ENCODE data around the gene ZSCAN32.

ZSCAN32 gene
- 36.4 to 37.2 reads per million in 2 donors for total RNA-seq

DNA sequence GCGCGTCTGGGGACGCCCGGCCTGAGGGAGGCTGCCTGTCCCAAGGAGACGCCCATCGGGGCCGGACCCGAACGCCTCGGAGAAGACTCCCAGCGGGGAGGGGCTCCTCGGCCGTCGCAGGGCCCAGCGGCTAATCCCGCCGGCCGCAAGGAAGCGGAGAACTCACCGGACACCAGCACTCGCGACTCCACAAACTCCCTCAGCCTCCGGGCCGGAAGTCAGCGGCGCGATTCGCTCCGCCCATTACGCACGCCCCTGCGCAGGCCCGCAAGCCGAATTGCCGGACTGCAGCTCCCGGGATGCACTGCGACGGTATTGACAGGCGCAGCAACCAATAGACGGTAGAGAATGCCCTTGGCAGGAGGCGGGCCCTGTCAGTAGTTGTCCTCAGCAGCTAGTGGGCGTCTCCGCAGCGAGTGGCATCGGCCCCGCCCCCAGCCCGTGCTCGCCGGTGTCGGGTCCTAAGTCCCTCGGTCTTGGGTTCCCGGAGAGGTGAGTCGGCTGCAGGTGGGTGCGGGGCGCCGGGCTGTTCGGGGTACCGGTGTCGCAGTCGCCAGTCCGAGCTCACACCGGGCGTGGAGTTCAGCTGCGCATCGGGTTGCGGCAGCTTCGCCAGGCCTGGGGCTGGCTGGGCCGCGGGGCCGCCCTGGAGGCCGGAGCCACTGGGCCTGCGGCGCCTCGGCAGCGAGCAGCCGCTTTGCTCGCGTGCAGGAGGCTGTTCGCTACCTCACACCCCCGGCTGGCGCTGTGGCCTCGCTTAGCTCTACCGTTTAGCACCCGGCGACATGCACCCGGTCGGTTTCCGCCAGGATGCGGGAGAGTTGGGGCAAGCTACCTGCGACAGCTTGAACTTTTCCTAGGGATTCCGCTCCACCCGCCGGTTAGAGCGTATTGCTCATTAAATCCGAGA lies at the start of gene ZSCAN32, which contains the start of gene ZNF174:
Gene ZSCAN32, minus strand, starts transcription at position 226 of the 910 bp plus-strand sequence. CDS start 3,447 bp downstream, outside the sequence.
Gene ZNF174, plus strand, starts transcription at position 437 of the 910 bp plus-strand sequence. CDS start 790 bp downstream, outside the sequence.
- DNase-seq, result peak; percentile 92

DNA sequence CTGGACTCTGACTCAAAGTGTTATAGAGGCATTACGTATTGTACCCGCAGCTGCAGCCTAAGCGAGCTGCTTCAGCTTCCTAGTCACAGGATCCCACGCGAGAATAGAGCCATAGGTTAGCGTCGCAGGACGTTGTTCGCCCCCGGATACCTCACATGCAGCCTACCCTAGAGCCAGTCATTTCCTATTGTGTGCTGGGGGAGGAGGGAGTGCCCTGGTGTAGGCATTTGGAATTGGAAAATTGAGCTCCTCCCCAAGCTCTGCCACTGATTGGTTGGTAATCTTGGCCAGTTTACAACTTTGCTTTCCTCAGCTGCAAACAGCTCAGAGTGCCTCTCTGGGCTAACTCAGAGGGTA lies 43.2 kb upstream of the ZSCAN32 start:
- DNase-seq, result no peak

DNA sequence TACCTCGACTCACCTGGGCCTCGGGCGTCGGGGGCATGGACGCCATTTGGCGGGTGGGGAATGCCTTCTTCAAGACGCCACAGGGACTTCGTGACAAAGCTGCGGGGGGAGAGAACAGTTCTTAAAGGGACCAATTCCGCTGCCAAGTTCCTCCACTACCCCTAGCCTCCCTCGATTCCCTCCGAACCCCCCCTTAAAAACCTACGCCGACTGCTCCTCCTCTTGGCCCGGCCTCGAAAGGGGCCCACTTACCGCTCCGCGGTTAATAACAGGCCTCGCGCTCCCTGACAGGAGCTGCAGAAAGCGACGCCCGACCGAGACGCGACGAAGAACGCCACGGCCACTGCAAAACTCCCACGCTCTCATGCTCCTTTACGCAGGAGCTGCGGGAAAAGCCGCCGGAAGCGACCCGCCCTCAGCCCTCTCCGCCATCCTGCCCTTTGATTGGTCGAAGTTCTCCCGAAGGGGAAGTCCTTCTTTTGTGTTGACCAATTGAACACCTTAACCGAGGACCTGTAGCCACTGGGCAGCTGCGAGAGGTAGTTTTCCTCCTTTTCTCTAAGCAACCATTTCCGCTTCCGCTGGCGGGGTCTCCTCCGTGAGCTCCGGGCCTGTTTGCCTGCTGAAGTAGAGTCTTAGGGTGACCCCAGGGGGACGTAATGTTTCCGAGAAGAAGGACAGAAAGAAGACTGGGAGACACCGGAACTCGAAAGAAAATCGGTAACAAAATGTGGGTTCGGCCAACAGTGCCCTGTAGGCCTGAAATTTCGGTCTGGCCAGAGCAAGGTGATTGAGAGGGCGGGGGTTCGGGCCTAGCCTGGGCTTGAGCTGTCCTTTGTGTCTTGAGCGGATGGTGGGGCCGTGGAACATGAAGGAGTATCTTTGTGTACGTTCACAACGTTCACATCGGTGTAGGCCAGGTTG lies 42.6 kb upstream of the ZSCAN32 start, which contains the start of the genes NAA60 and ZNF597:
Gene NAA60, plus strand, starts transcription at position 573 of the 924 bp plus-strand sequence. CDS start 32,548 bp downstream, outside the sequence.
Gene ZNF597, minus strand, starts transcription at position 397 of the 924 bp plus-strand sequence. Its CDS starts 351 bp downstream, at position 46.
- peak; percentile 65 for DNase-seq

DNA sequence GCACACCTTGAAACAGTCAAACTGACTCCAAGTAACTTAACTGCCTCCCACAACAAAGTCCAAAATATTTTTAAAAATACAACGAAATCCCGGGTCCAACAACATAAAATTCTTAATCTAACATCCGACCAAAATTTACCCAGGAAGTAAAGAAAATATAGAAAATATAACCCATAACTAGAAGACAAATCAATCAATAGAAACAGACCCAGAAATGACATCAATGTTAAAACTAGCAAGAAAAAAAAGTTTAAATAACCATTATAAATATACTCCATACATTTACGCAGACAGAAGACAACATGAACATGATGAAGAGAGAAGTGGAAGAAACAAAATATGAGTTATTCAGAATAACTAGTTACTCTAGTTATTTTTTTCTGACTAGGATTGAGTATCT lies 38.8 kb upstream of the ZSCAN32 start:
- no peak for DNase-seq

DNA sequence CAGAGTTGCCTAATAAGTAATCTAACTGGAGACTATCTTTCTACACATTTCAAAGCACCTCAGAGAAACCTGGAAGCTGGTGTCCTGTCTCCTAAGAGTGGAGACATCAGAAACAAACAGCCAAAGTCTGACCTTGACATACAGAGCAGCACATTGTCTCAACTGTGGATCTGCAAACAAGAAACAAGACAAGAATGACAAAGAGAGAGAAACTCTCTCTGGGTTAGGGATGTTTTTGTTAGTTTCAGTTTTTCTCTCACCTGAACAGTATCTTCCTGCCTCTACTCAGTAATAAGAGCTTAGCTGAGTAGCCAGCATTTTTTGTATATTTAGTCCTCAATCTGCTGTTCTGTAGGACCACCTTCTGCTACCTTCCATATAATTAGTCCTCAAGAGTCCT lies 33.6 kb upstream of the ZSCAN32 start:
- DNase-seq, result no peak

DNA sequence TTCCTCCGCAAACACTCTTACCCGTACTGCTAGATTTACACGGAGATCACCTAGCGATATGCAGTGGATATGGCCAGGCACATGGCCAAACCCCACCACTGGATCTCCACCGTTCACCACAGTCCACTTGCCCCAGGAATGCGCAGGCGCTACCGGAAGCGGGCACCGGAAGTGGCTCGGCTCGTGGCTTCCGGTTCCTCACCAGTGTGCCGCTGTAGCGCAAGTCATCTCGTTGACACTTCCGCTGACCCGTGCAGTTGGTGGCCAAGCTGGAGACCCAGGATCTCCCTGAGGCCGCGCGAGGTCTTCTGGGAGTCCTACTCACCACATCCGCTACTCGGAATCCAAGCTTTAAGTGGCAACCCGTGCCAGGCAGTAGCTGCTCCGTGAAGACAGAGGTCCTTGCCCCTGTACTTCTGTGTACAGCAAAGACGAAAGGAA lies 31.0 kb upstream of the ZSCAN32 start:
- DNase-seq, result no peak

DNA sequence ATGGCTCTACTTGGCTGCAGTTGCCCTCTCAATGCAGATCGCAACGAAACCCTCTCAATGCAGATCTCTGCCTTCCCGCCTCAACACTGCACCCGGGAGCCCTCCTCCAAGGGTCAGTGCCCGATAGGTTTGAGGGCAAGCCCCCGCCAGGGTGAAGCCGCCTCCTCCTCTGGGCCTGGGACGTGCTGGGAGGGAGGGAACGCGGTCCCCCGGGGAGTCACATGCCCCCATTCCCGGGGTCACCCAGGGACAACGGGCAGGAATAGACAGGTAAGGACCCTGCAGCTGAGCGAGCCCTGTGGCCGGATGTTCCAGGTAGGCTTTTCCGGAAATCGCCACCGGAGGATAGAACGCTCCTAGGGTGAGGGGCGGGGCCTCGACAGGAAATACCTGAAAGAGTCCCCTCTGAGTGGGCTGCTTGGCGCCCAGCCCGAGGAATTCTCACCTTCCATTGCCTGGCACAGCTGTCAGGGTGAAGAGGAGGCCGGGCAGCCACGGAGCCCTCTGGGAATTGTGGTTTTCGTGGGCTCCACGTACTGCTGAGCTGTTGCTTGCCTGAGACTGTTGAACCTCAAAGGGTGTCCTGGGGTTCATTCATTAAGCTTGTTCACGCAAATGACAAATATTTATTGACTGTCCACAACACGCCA lies 13.1 kb upstream of the ZSCAN32 start:
- DNase-seq, result no peak

DNA sequence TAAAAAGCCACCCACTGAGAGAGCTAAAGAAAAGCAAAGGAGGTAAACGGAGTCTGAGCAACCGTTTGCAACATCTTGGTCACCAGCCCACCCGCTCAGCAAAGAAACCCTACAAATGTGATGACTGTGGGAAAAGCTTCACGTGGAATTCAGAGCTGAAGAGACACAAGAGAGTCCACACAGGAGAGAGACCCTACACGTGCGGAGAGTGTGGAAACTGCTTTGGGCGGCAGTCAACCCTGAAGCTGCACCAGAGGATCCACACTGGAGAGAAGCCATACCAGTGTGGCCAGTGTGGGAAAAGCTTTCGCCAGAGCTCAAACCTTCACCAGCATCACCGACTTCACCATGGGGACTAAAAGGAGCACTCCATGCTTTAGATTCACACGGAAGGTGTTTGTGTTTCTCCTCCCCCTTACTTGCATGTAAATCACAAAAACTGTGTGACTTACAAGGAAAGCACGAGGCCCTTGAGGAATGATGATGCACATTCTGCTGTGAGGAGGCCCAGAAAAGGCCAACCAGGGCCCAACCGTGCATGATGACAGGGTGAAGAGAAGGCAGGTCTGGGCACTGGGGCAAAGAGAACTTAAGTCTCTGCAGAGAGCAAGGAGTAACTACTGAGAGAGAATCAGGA lies 7.9 kb upstream of the ZSCAN32 start:
- DNase-seq, result no peak

DNA sequence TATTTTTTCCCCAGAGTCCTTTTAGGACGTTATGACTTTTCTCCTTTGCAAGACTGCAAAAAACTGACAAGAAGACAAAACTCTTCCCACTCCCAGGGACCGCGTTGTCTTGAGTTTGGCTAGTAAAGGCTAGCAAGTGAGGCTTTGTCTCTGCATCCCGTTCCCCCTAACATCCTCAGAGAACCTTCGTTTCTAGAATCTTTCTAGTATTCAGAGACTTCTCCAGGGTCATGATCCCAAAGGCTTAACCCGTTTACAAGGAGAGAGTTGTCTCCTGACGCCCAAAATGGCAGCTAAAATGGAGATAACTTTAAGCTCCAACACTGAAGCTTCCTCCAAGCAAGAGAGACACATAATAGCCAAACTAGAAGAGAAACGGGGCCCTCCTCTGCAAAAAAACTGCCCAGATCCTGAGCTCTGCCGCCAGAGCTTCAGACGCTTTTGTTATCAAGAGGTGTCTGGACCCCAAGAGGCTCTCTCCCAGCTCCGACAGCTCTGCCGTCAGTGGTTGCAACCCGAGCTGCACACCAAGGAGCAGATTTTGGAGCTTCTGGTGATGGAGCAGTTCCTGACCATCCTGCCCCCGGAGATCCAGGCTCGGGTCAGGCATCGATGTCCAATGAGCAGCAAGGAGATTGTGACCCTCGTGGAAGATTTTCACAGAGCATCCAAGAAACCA lies 1.1 kb upstream of the ZSCAN32 start:
- no peak for DNase-seq

DNA sequence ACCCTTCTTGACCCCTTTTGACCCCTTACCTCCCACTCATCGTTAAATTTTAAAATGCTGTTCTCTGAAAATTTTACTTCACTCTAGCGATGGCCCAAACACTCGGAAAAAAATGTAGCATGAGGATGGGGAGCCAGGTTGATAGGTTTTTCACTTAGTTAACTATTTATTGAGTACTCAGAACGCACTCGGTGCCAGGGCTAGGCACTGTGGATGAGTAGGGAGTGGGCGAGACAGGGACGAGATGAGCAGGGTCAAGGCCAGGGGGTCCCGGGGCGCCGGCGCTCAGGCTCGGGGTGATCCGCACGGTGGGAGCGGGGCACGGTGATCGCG lies 392 bp downstream of the ZSCAN32 start:
- no peak for DNase-seq

DNA sequence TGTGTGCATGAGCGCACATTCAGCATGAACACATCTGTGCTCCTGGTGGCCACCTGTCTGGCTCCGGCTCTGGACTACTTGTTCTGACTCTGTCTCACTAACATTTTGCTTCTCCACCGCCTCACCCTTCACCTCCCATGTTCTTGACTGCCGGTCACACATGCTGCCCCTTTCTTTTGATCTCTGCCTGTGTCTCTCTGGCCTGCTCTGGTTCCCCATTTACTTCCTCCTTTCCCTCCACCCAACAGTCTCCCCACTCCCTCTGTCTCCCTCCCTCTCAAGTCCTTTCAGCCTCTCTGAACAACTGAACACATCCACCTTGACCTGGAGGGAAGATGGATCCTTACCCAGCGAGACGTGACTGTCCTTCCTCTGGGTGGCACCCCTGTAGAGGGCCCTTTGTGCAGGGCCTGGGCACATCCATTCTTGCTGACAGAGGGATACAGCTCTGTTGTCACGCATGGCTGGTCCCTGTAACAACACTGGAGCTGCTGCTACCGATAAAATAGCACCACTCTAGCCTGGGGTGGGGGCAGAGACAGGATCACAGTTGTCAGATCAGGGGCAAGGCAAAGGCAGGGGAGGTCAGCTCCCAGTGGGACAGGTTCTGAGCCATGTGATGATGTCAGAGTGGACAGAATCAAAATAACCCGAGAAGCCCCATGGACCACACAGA lies 11.0 kb downstream of the ZSCAN32 start:
- DNase-seq, result no peak

DNA sequence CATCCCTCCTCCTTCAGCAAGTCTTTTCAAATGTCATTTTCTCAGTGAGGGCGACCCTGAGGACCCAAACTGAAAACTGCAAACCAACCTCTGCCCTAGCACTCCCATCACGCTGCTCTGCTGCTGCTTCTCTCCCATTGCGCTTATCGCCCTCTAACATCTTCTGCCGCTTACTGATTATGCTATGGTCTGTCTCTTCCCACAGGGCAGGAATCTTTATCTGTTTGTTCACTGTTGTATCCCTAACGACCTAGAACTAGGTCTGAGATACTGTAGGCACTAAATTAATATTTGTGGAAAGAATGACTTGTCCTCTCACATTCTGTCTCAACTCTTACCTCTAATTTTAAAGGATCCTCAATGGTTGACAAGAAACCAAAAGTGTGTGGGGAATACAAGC lies 12.5 kb downstream of the ZSCAN32 start:
- DNase-seq, result no peak

DNA sequence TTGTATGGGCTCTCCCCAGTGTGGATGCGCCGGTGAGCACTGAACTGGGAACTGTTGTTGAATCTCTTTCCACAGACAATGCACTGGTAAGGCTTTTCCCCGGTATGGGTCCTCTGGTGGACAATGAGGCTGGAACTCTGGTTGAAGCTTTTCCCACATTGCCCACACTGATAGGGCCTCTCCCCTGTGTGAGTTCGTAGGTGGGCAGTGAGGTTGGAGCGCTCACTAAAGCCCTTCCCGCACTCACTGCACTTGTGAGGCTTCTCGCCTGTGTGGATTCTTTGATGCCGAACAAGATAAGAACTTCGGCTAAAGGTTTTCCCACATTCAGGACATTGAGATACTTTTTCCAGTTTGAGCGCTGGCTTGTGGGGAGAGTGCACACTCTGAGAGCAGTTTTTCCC lies 17.8 kb downstream of the ZSCAN32 start:
- DNase-seq, result no peak

DNA sequence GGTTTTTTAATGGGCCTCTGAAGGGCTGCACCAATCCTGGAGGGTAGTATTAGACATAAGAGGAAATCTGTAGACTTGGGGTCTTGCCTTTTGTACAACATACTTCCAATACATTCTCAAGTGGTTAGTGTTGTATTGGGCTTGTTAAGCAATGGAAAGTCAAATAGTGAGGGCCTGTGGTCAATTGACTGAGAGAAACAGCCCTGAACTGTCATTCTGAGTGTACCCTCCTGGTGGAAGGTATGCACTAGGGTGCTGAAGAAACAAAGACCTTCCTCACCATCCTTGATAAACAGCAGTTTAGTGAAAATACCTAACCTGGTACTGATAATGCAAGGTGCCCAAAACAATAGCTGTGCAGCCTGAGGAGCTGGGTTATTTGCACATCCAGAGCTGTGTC lies 22.9 kb downstream of the ZSCAN32 start:
- no peak for DNase-seq

DNA sequence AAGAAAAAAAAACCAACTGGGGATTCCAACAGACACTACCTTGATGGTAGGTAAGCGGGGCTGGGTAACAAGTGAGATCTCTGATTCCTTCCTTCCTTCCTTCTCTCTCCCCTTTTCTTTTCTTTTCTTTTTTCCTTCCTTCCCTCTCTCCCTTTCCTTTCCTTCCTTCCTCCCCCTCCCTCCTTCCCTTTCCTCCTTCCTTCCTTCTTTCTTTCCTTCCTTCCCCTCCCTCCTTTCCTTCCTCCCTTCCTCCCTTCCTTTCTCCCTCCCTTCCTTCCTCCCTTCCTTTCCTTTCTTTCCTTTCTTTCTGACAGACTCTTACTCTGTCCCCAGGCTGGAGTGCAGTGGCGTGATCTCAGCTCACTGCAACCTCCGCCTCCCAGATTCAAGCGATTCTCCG lies 25.1 kb downstream of the ZSCAN32 start:
- no peak for DNase-seq

DNA sequence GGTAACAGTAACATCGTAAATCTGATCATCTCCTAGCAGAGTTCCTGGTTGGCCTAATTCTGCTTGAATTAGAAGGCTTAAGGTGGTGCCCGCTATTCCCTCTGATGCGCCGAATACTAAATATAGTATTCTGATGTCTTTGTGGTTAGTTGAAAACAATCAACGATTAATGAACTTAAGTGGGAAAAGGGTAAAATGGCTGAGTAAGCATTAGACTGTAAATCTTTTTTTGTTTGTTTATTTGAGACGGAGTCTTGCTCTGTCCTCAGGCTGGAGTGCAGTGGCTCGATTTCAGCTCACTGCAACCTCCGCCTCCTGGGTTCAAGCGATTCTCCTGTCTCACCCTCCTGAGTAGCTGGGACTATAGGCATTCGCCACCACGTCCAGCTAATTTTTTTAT lies 31.7 kb downstream of the ZSCAN32 start:
- no peak for DNase-seq

DNA sequence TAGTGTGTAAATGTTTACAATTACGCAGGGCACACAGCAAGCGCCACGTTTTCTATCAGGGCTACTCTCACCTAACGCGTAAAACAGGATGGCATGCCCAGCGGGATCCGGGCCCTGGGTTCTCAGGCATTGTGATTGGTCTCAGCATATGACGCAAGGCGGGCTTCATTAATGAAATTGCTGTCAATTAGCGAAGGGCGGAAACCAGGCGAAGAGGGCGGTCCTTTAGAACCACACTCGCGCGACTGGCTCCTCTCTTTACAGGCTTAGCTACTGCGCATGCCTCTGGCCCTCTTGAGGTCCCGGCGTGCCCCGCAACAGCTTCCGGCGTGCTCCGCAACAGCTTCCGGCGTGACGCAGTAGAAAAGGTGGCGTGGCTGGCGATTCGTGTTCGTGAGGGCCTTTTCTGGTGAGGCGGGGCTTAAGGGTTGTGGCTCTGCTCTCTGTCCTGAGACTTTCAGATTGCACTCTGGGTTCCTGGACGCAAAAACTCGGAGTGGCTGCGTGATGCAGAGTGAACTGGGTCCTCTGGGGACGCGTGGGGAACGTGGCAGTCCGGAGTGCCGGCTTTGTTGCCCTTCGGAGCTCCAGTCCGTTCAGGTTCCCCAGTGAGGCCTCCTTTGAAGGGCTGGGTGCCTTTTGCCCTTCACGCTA lies 35.9 kb downstream of the ZSCAN32 start:
- DNase-seq, result peak; percentile 60

DNA sequence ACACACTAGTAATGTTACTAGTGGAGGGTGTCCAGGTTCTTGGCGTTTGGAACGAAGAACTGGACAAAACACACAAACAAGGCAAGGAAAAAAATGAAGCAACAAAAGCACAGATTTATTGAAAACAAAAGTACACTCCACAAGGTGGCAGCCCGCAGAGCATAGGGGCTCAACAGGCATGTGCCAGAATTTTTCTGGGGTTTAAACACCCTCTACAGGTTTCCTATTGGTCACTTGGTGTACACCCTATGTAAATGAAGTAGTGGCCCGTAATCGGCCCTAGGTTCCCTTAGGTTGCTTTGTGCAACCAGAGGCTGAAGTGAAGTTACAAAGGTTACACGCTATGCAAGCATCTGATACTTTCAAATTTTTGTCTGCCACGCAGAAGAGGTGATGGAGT lies 37.0 kb downstream of the ZSCAN32 start:
- DNase-seq, result no peak

DNA sequence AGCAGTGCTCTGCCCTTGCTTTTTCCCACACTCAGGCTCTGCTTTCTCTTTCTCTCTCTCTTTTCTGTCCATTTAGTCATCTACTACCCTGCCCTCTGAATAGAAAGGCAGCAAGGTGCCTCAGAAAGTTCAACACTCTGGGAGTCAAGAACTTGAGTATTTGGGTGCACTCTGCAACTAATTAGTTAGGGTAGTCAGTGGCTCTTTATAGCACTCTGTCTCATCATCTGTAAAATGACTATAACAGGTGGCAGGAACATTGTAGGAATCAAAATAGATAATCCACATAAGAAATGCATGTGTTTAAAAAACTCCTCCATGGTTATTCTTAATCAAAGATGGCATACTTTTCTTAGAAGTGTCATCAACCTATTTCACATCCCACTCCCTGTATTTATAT lies 37.9 kb downstream of the ZSCAN32 start:
- no peak for DNase-seq

DNA sequence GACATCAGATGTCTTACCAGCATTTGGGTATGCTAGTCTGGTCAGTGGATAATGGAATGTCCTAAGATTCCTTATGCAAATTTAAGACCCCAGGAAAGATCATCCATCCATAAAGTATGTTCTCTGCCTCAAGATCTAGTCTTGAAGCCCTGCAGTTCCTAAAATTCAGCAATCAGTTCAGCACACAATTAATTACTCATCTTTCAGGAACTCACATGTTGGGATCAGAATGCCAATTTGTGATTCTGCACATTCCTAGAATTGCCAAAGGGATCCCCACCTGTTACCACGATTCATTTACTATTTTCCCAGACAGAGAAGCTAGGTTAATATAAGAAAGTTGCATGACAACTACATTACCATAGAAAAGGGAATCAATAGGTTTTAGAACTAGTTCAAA lies 41.9 kb downstream of the ZSCAN32 start:
- no peak for DNase-seq

Data from activated gamma-delta T cell (primary cell).